Tibial nerve (tissue), 4 donors: ENCODE measurements around the gene CARD14. TPM values are rescaled to one million over a fixed set of nuclear protein-coding genes. Genes with fewer than 3 reads are reported as not detected.

Experiments used
- DNase-seq, 2 donors: peaks; one replicate each; pipeline ENCODE4 v3.0.0-alpha.2; 2019; ENCODE audit warnings: low spot score in 2 of 2
- H3K27ac ChIP-seq, 4 donors: fragments of 200-600 bp; sonication (generic) in 3 of 4; one replicate each; pipeline ENCODE4 v1.5.1; 2017 to 2019; ENCODE audit warnings: mild to moderate bottlenecking in 1 of 4
- H3K27me3 ChIP-seq, 2 donors: fragments of 200-600 bp; sonication (generic) in 1 of 2; one replicate each; pipeline versions ENCODE4 v1.5.1 to v1.6.0; 2017 to 2019
- H3K36me3 ChIP-seq, 3 donors: fragments of 200-600 bp; sonication (generic); one replicate each; pipeline ENCODE4 v1.5.1; 2018 to 2019
- H3K4me1 ChIP-seq, 4 donors: fragments of 200-600 bp; sonication (generic) in 3 of 4; one replicate each; pipeline ENCODE4 v1.5.1; 2017 to 2019
- H3K4me3 ChIP-seq, 4 donors: fragments of 200-600 bp; sonication (generic) in 3 of 4; one replicate each; pipeline ENCODE4 v1.5.1; 2017 to 2019; ENCODE audit warnings: mild to moderate bottlenecking in 1 of 4, moderate library complexity in 1 of 4
- H3K9me3 ChIP-seq, 4 donors: fragments of 200-600 bp; sonication (generic) in 3 of 4; one replicate each; pipeline ENCODE4 v1.5.1; 2017 to 2019
- CTCF ChIP-seq, 5 experiments: fragments of 200-600 bp in 3 of 5; fragments of 450-650 bp in 2 of 5; sonication (generic) in 3 of 5; IDR thresholded peaks; one replicate each; pipeline ENCODE4 v1.5.1; 2016 to 2019; ENCODE audit warnings: antibody characterized with exemption in 5 of 5, mild to moderate bottlenecking in 3 of 5, moderate library complexity in 2 of 5
- EP300 ChIP-seq, 2 donors: sonication (generic); formaldehyde crosslinking; IDR thresholded peaks; one replicate each; pipeline ENCODE4 v1.6.1; 2017; ENCODE audit warnings: antibody characterized with exemption in 2 of 2, mild to moderate bottlenecking in 1 of 2
- POLR2A ChIP-seq, 2 donors: fragments of 450-650 bp; IDR thresholded peaks; one replicate each; pipeline ENCODE4 v1.6.1; 2017; ENCODE audit warnings: antibody characterized with exemption in 2 of 2, mild to moderate bottlenecking in 2 of 2, moderate library complexity in 2 of 2
- WGBS, 2 donors: methylation state at CpG; one replicate each; pipeline ENCODE4 v1.1.5; 2018; 5-methylcytosine and 5-hydroxymethylcytosine counted together
- total RNA-seq, 4 donors: library from RNA; depleted of rRNA; stranded (reverse); fragments of >200 nt; gene quantifications; one replicate each; pipeline ENCODE4 v1.1.0, GENCODE V29; 2016

The CARD14 gene
- total RNA-seq, 4 donors from 2014 or later: 0.22 to 4.4 (median 1.3) TPM

GRCh38 chr17:80213643-80213975, 43.8 kb downstream of the CARD14 start:
- no peak for DNase-seq
- 91 to 98% methylated on average over 16 to 17 of the region's 17 CpGs for WGBS, 2 donors
- H3K27me3 ChIP-seq: no peaks in the 10 kb centered on the region
- H3K4me1 ChIP-seq: peaks cover 0 to 5% (median 0%) of the 10 kb centered on the region in 4 donors
- H3K27ac ChIP-seq: no peak overlapping the region
- no peaks in the 10 kb centered on the region for H3K9me3 ChIP-seq
- H3K36me3 ChIP-seq: peaks cover 0 to 99% (median 9%) of the 10 kb centered on the region in 3 donors
- TF ChIP-seq EP300 (IDR thresholded peaks at IDR 0.05) (no peak), CTCF (IDR thresholded peaks at IDR 0.05) (no peak)
- H3K4me3 ChIP-seq: no peak overlapping the region

- WGBS, 2 donors: 90 to 92% methylated on average over 48 of the region's 48 CpGs
- no peaks in the 10 kb centered on the region for H3K27me3 ChIP-seq
- no peaks in the 10 kb centered on the region for H3K9me3 ChIP-seq
- TF ChIP-seq POLR2A (IDR thresholded peaks at IDR 0.05): no peak
- no peak overlapping the region for H3K27ac ChIP-seq
- peaks cover 0 to 93% (median 9%) of the 10 kb centered on the region in 3 donors for H3K36me3 ChIP-seq
- DNase-seq: no peak
- H3K4me1 ChIP-seq: peaks cover 0 to 11% (median 1%) of the 10 kb centered on the region in 4 donors
- no peak overlapping the region for H3K4me3 ChIP-seq
Observed at GRCh38 chr17:80214012-80214877, 44.4 kb downstream of the CARD14 start.

- H3K36me3 ChIP-seq: peaks cover 0 to 87% (median 9%) of the 10 kb centered on the region in 3 donors
- TF ChIP-seq CTCF (IDR thresholded peaks at IDR 0.05) (no peak), EP300 (IDR thresholded peaks at IDR 0.05) (no peak), POLR2A (IDR thresholded peaks at IDR 0.05) (no peak)
- WGBS, 2 donors: 88 to 92% methylated on average over 11 to 17 of the region's 17 CpGs
Observed at GRCh38 chr17:80214878-80215210, 45.0 kb downstream of the CARD14 start.

GRCh38 chr17:80216473-80217456, 46.9 kb downstream of the CARD14 start:
- Histone ChIP-seq H3K27ac (no peak overlapping the region), H3K36me3 (peaks cover 0 to 68% (median 3%) of the 10 kb centered on the region in 3 donors), H3K4me3 (no peak overlapping the region), H3K27me3 (no peaks in the 10 kb centered on the region), H3K9me3 (no peaks in the 10 kb centered on the region), H3K4me1 (peaks cover 0 to 26% (median 9%) of the 10 kb centered on the region in 4 donors)
- TF ChIP-seq POLR2A (IDR thresholded peaks at IDR 0.05) (no peak), EP300 (IDR thresholded peaks at IDR 0.05) (no peak), CTCF (IDR thresholded peaks at IDR 0.05) (no peak)
- DNase-seq: no peak
- WGBS, 2 donors: 95% methylated on average over 37 to 40 of the region's 40 CpGs

More at GRCh38 chr17:80214878-80215210, 45.0 kb downstream of the CARD14 start:
- Histone ChIP-seq H3K9me3 (no peaks in the 10 kb centered on the region), H3K27me3 (no peaks in the 10 kb centered on the region), H3K27ac (no peak overlapping the region), H3K4me3 (no peak overlapping the region), H3K4me1 (peaks cover 0 to 16% (median 2%) of the 10 kb centered on the region in 4 donors)
- no peak for DNase-seq

- Histone ChIP-seq H3K27me3 (no peaks in the 10 kb centered on the region), H3K4me1 (peaks cover 0 to 35% (median 9%) of the 10 kb centered on the region in 4 donors), H3K9me3 (no peaks in the 10 kb centered on the region), H3K4me3 (no peak overlapping the region), H3K27ac (no peak overlapping the region), H3K36me3 (peaks cover 0 to 60% (median 0%) of the 10 kb centered on the region in 3 donors)
- TF ChIP-seq POLR2A (IDR thresholded peaks at IDR 0.05) (no peak), CTCF (IDR thresholded peaks at IDR 0.05) (no peak), EP300 (IDR thresholded peaks at IDR 0.05) (no peak)
- 91 to 98% methylated on average over 8 to 11 of the region's 13 CpGs for WGBS, 2 donors
- no peak for DNase-seq
Observed at GRCh38 chr17:80217703-80218362, 48.0 kb downstream of the CARD14 start.
